Activated CD8-positive, alpha-beta memory T cell treated with anti-CD3 and anti-CD28 coated beads for 4 hours (primary cell): ENCODE data around the gene INPP4A.
A peak's percentile ranks its signal among the peaks of the same experiment; 100 is the strongest.

Source experiments
- DNase-seq, 2 donors: peaks; one replicate each; pipeline ENCODE4 v3.0.0-alpha.2; 2020; ENCODE audit warnings: low read depth in 2 of 2

The INPP4A gene

GRCh38 chr2:98460573-98461497 lies 16.2 kb downstream of the INPP4A start:
- DNase-seq = peak in 1 of 2 donors; percentile 55

GRCh38 chr2:98461498-98462049 lies 16.9 kb downstream of the INPP4A start:
- no peak for DNase-seq

GRCh38 chr2:98463081-98463481 lies 18.4 kb downstream of the INPP4A start:
- DNase-seq = no peak

- no peak for DNase-seq
Observed at GRCh38 chr2:98463551-98463971, 18.9 kb downstream of the INPP4A start.

- no peak for DNase-seq
Observed at GRCh38 chr2:98463988-98464771, 19.5 kb downstream of the INPP4A start.

- no peak for DNase-seq
Observed at GRCh38 chr2:98464772-98465310, 20.2 kb downstream of the INPP4A start.

- no peak for DNase-seq
Observed at GRCh38 chr2:98465456-98466226, 21.0 kb downstream of the INPP4A start.

GRCh38 chr2:98467082-98467536 lies 22.5 kb downstream of the INPP4A start:
- no peak for DNase-seq

GRCh38 chr2:98467652-98468051 lies 23.0 kb downstream of the INPP4A start:
- no peak for DNase-seq

GRCh38 chr2:98468621-98469236 lies 24.1 kb downstream of the INPP4A start:
- no peak for DNase-seq

- DNase-seq = no peak
Observed at GRCh38 chr2:98469862-98470544, 25.3 kb downstream of the INPP4A start.

GRCh38 chr2:98470851-98471255 lies 26.2 kb downstream of the INPP4A start:
- DNase-seq = no peak

- DNase-seq = no peak
Observed at GRCh38 chr2:98471402-98472131, 26.9 kb downstream of the INPP4A start.

GRCh38 chr2:98472132-98472650 lies 27.5 kb downstream of the INPP4A start:
- DNase-seq = no peak

- DNase-seq = no peak
Observed at GRCh38 chr2:98472961-98473746, 28.5 kb downstream of the INPP4A start.

- DNase-seq = no peak
Observed at GRCh38 chr2:98473995-98474780, 29.5 kb downstream of the INPP4A start.

GRCh38 chr2:98474979-98475632 lies 30.4 kb downstream of the INPP4A start:
- DNase-seq = no peak
